Suprapubic skin (tissue), 4 donors: ENCODE measurements around the gene ARHGAP22. TPM values are rescaled to one million over a fixed set of nuclear protein-coding genes. Genes with fewer than 3 reads are reported as not detected.

Experiments
- DNase-seq, 2 donors: peaks; one replicate each; pipeline ENCODE4 v3.0.0-alpha.2; 2019; ENCODE audit warnings: low spot score in 2 of 2
- H3K27ac ChIP-seq: fragments of 200-600 bp; sonication (generic); one replicate; pipeline ENCODE4 v1.5.1; 2019
- H3K27me3 ChIP-seq: fragments of 200-600 bp; sonication (generic); one replicate; pipeline ENCODE4 v1.5.1; 2019
- H3K36me3 ChIP-seq: fragments of 200-600 bp; sonication (generic); one replicate; pipeline ENCODE4 v1.5.1; 2019
- H3K4me1 ChIP-seq: fragments of 200-600 bp; sonication (generic); one replicate; pipeline ENCODE4 v1.5.1; 2019
- H3K4me3 ChIP-seq: fragments of 200-600 bp; sonication (generic); one replicate; pipeline ENCODE4 v1.5.1; 2019; ENCODE audit warnings: mild to moderate bottlenecking
- H3K9me3 ChIP-seq: fragments of 200-600 bp; sonication (generic); one replicate; pipeline ENCODE4 v1.5.1; 2019
- EP300 ChIP-seq: sonication (generic); formaldehyde crosslinking; IDR thresholded peaks from one replicate; pipeline ENCODE4 v1.6.1; 2017; ENCODE audit warnings: antibody characterized with exemption
- POLR2A ChIP-seq, 2 donors: fragments of 450-650 bp; IDR thresholded peaks; one replicate each; pipeline ENCODE4 v1.6.1; 2017; ENCODE audit warnings: antibody characterized with exemption in 2 of 2, mild to moderate bottlenecking in 2 of 2, moderate library complexity in 2 of 2
- POLR2AphosphoS5 ChIP-seq, 3 donors: sonication (generic); formaldehyde crosslinking; IDR thresholded peaks; one replicate each; pipeline ENCODE4 v1.6.1; 2017; ENCODE audit warnings: antibody characterized with exemption in 3 of 3
- WGBS: methylation state at CpG from one replicate; pipeline ENCODE4 v1.1.5; 2018; 5-methylcytosine and 5-hydroxymethylcytosine counted together
- total RNA-seq, 4 donors: library from RNA; depleted of rRNA; stranded (reverse); fragments of >200 nt; gene quantifications; one replicate each; pipeline ENCODE4 v1.1.0, GENCODE V29; 2016
- TF ChIP-seq, protein P1 (sequence below), 2 donors: fragments of 200-600 bp in 1 of 2; fragments of 450-650 bp in 1 of 2; sonication (generic) in 1 of 2; IDR thresholded peaks; one replicate each; pipeline ENCODE4 v1.5.1; 2016 to 2019; ENCODE audit warnings: antibody characterized with exemption in 2 of 2, mild to moderate bottlenecking in 1 of 2, moderate library complexity in 1 of 2

ARHGAP22 gene
- total RNA-seq, 4 donors from 2014 or later: 0.98 to 7.2 (median 2.2) TPM

DNA sequence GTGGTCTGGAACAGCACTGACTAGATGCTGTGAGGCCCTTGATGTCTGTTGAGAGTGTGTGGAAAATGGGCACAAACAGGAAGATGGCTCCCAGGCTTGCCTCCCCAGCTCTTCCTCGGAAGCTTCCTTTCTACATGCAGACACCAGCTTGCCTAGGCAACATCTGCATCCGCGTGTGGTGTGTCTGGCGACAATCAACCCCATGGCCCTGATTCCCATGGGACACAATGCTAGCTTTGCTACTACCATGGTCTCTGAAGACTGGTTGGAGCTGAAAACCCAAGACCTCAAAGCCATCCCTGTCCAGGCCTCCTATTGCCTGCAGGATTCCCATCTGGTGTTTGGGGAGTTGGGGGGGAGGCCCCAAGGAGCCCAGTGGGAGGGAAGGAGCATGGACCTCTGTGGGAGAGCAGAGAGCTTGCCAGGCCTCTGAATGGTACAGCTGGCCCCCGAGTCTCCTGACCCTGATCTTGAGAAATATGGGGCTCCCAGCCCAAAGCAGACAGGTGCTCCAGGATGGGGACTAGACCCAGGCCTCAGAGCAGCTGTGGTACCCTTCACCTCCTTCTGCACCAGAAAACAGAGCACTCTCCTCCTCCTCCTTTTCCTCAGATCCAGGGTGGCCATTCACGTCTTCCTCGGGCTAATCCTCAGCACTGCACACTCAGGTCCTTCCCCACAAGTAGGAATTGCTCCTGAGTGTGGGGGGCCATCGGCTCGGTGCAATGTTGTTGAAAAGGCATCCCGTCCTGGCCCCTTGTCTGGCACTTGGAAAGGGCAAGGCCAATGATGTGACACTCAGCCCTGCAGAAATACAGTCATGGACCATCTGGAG, 57.6 kb downstream of the ARHGAP22 start:
- Histone ChIP-seq H3K36me3 (no peaks in the 10 kb centered on the region), H3K27me3 (no peaks in the 10 kb centered on the region), H3K4me3 (no peak overlapping the region), H3K9me3 (no peaks in the 10 kb centered on the region), H3K4me1 (no peaks in the 10 kb centered on the region), H3K27ac (no peak overlapping the region)
- 91% methylated on average over 7 of the region's 10 CpGs for WGBS
- TF ChIP-seq EP300 (no peak), POLR2AphosphoS5 (IDR thresholded peaks at IDR 0.05) (no peak), POLR2A (IDR thresholded peaks at IDR 0.05) (no peak)
- TF ChIP-seq, protein P1, sequence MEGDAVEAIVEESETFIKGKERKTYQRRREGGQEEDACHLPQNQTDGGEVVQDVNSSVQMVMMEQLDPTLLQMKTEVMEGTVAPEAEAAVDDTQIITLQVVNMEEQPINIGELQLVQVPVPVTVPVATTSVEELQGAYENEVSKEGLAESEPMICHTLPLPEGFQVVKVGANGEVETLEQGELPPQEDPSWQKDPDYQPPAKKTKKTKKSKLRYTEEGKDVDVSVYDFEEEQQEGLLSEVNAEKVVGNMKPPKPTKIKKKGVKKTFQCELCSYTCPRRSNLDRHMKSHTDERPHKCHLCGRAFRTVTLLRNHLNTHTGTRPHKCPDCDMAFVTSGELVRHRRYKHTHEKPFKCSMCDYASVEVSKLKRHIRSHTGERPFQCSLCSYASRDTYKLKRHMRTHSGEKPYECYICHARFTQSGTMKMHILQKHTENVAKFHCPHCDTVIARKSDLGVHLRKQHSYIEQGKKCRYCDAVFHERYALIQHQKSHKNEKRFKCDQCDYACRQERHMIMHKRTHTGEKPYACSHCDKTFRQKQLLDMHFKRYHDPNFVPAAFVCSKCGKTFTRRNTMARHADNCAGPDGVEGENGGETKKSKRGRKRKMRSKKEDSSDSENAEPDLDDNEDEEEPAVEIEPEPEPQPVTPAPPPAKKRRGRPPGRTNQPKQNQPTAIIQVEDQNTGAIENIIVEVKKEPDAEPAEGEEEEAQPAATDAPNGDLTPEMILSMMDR (IDR thresholded peaks at IDR 0.05): no peak
- DNase-seq: no peak

DNA sequence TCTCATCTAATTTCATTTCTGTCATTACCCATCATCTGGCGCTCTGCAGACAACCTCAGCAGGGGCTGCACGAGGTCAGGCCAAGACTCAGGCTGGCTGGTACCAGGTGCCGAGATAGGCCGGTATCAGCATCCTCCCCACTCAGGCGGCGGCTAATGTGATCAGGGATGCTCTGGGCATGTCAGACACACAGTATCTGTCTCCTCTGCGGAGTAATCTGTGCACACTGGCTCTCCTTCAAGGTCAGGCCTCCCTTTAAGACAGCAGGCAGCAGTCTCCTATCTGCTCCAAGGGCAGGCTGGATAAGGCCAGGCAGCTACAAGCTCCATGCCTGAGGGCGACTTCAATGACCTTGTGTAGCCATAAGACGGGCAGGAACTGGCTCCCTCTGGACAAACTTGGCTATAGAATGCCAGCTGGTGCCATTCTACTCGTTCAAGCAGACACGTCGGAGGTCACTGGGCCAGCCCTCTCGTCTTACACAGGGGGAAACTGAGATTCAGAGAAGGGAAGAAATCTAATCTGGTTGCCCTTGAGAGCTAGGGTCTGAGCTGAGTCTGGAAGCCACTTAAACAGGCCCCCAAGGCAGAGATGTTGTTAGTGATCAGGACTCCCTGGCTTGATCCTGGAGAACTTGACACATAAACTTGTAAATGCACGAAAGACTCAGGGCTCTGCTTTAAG, 59.3 kb downstream of the ARHGAP22 start:
- H3K27ac ChIP-seq: no peak overlapping the region
- no peaks in the 10 kb centered on the region for H3K9me3 ChIP-seq
- TF ChIP-seq POLR2AphosphoS5 (IDR thresholded peaks at IDR 0.05) (no peak), EP300 (no peak)
- TF ChIP-seq, protein P1 (IDR thresholded peaks at IDR 0.05): no peak
- DNase-seq: no peak
- H3K36me3 ChIP-seq: no peaks in the 10 kb centered on the region
- H3K4me3 ChIP-seq: no peak overlapping the region
- no peaks in the 10 kb centered on the region for H3K4me1 ChIP-seq
- WGBS: 85% methylated on average over 13 of the region's 14 CpGs
- H3K27me3 ChIP-seq: no peaks in the 10 kb centered on the region

DNA sequence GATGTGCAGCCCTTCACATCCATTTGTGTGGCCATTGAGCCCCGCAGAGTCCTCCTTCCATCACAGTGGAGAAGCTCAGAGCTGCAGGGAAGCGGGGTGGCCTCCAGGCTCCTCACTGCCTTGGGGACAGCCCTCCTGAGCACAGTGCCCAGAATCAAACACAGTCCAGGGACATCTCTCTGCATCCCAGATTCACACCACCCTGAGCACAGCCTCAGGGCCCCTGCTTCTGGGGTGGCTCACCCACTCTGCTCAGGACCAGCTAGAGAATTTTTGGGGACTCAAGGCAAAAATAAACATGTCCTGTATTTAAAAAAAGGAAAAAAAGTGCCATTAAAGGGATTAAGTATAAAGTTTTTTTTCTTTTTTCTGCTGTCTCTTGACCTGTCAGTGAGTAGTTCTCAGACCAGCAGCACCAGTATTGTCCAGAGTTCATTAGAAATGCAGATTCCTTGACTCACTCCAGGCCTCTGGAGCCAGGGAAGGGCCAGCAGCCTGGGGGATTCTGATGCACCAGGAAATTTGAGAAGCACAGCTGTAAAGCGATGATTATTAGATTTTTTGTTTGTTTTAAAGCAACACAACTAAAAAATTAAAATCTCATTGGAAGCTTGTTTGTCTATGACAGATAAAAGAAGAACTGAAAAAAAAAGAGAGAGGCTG, 61.6 kb downstream of the ARHGAP22 start:
- H3K27me3 ChIP-seq: no peaks in the 10 kb centered on the region
- H3K4me1 ChIP-seq: no peaks in the 10 kb centered on the region
- H3K27ac ChIP-seq: no peak overlapping the region
- H3K36me3 ChIP-seq: no peaks in the 10 kb centered on the region
- no peak for DNase-seq
- H3K9me3 ChIP-seq: no peaks in the 10 kb centered on the region
- WGBS: 89% methylated on average over 3 of the region's 3 CpGs
- no peak for TF ChIP-seq EP300
- TF ChIP-seq, protein P1 (IDR thresholded peaks at IDR 0.05): no peak
- TF ChIP-seq POLR2A (IDR thresholded peaks at IDR 0.05): no peak
- no peak for TF ChIP-seq POLR2AphosphoS5 (IDR thresholded peaks at IDR 0.05)
- no peak overlapping the region for H3K4me3 ChIP-seq

DNA sequence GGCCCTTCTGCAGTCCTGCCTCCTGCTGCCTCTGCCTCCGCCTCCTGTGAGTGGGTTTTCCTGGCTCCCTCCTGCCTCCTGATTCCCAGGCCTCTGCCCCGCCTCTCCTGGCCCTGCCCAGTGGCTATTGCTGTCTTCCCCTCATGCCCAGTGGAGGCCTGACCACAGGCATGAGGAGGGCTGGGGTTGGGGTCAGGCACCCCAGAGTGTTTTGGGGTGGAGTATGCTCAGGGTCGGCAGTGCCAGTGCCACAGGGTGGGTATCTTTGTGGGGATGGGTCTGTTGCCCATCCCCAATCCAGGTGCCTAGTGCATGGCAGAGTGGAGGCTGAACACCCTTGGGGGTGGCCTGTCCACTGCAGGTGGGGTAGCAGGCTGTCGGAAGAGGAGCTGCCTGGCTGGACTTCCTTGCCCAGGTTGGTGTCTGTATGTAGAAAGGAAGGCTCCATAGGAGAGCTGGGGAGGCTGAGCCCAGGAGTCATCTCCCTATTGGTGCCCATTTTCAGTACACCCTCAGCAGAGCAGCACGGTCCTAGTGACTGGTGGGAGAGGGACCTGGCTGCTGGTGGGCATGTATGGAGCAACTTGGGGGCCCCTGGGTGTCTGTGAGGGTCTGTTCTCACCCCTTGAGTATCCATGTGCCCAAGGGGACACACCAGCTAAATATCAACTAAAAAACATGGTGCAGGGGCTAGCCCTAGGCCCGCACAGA, 62.2 kb downstream of the ARHGAP22 start:
- Histone ChIP-seq H3K4me3 (no peak overlapping the region), H3K4me1 (no peaks in the 10 kb centered on the region), H3K36me3 (no peaks in the 10 kb centered on the region), H3K27ac (no peak overlapping the region), H3K27me3 (no peaks in the 10 kb centered on the region), H3K9me3 (no peaks in the 10 kb centered on the region)
- no peak for DNase-seq
- WGBS: 93% methylated on average over 4 of the region's 6 CpGs
- no peak for TF ChIP-seq POLR2AphosphoS5 (IDR thresholded peaks at IDR 0.05)
- no peak for TF ChIP-seq EP300
- no peak for TF ChIP-seq POLR2A (IDR thresholded peaks at IDR 0.05)
- TF ChIP-seq, protein P1 (IDR thresholded peaks at IDR 0.05): no peak
